IPS DF 6.9 (cell line): Measurements from ENCODE around the gene GEMIN7.

Experiments used
- DNase-seq: peaks from one replicate; pipeline ENCODE4 v3.0.0-alpha.2; 2013; ENCODE audit warnings: low read depth, low spot score
- H3K27ac ChIP-seq: one replicate; pipeline ENCODE4 v1.5.1; 2013; ENCODE audit warnings: low read length, control low read depth
- H3K27me3 ChIP-seq: 2 replicates; pipeline ENCODE4 v1.6.1; 2013; ENCODE audit warnings: mild to moderate bottlenecking, low read length; ENCODE audit not compliant: control insufficient read depth, insufficient read depth
- H3K36me3 ChIP-seq: 2 replicates; pipeline ENCODE4 v1.6.1; 2013; ENCODE audit warnings: low read length; ENCODE audit not compliant: control insufficient read depth, insufficient read depth
- H3K4me1 ChIP-seq: 2 replicates; pipeline ENCODE4 v1.6.1; 2013; ENCODE audit warnings: low read length; ENCODE audit not compliant: control insufficient read depth, insufficient read depth
- H3K4me3 ChIP-seq: 2 replicates; pipeline ENCODE4 v1.5.1; 2013; ENCODE audit warnings: mild to moderate bottlenecking, low read length
- H3K9me3 ChIP-seq: 2 replicates; pipeline ENCODE4 v1.6.1; 2013; ENCODE audit warnings: low read length, inconsistent platforms; ENCODE audit not compliant: control insufficient read depth, insufficient read depth
- WGBS: extraction: QIAGEN DNeasy Blood & Tissue Kit; methylation state at CpG from one replicate; pipeline ENCODE4 v1.1.7; 2013; ENCODE audit warnings: mixed read lengths, missing lambda C conversion rate; ENCODE audit not compliant: insufficient read length, insufficient coverage; 5-methylcytosine and 5-hydroxymethylcytosine counted together

The GEMIN7 gene

DNA sequence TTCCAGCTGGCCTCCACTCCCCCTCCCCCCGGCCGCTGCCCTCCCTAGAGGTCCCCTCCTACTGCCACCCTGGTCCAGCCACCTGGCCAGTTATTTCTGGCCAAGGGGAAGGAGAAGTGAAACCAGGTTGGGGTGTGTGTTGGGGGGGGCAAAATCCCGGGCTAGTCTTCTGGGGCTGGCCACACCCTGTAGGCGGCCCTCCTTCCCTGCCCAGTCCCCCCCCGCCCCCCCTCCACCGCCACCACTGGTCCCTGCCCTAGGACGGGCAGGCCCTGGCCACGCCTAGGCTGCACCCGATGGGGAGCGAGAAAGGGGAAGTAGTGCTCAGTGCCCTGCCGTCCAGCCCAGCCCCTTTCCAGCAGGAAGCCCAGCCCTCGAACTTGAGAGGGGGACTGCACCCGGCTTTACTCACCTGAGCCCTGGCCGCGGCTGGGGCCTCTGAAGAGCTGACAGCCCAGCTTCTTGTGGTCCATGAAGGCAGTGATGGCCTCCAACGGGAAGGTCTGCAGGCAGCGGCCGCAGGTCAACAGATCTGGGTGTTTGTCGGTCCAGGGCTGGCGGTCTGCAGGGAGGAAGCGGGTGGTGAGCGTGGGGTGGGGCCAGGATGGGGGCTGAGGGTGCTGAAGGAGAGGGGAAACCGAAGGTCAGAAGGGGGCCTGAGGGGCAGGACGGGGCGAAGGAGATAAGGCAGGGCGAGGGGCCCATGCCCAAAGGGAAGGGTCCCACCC, 3.6 kb upstream of the GEMIN7 start:
- no peak for DNase-seq
- Histone ChIP-seq H3K4me3 (peak overlapping the region; percentile 79), H3K9me3 (no peaks in the 10 kb centered on the region), H3K36me3 (peaks cover 18% of the 10 kb centered on the region), H3K27me3 (no peaks in the 10 kb centered on the region), H3K4me1 (peaks cover 2% of the 10 kb centered on the region; the same call in 1 of the 2 replicates), H3K27ac (no peak overlapping the region)
- no CpG with 5 or more reads among the region's 26 CpGs for WGBS

DNA sequence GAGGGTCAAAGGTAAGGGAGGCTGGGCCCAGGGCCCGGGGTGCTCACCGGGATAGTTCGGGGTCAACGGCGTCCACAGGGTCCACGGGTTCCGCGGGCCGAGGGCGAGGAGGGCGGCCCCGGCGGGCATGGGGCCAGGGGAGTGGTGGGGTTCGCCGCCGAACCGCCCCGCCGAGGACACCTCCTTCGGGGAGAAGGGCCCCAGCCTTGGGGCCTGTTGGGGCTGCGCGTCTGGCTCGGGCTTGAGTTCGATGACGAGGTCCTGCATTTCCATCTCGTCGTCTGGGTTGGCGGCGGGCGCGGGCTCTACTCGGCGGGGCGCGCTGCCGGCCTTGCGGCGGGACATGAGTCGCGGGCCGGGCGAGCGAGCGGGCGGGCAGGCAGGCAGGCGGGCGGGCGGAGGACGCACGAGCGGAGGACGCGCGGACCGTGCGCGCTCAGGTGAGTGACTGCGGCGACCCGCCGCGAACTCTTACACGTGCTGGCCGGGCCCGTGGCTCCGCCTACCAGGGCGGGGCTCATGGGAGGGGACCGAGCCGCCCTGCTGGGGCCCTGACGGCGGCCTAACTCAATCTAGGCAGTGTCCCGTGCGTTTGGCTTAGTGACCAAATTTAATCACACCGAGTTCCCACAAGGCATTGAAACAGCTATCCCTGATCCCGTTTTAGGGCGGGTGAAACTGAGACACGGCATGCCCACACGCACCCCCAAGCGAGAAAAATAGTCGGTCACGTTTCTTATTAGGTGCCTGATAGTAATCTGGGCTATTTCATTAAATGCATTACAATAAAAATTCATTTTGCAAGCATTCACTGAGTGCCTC, 2.8 kb upstream of the GEMIN7 start, which contains the start of gene ZNF296:
Gene ZNF296 (minus strand): TSS at position 450 of the 822 bp plus-strand sequence. CDS start 105 bp downstream, at position 345.
- no CpG with 5 or more reads among the region's 81 CpGs for WGBS
- Histone ChIP-seq H3K4me3 (peak within 1 kb of the TSS; percentile 79), H3K27me3 (no peaks in the 10 kb centered on the region), H3K36me3 (peaks cover 12% of the 10 kb centered on the region), H3K9me3 (no peaks in the 10 kb centered on the region), H3K27ac (no peak within 1 kb of the TSS), H3K4me1 (peaks cover 2% of the 10 kb centered on the region; the same call in 1 of the 2 replicates)
- peak; percentile 82 for DNase-seq

DNA sequence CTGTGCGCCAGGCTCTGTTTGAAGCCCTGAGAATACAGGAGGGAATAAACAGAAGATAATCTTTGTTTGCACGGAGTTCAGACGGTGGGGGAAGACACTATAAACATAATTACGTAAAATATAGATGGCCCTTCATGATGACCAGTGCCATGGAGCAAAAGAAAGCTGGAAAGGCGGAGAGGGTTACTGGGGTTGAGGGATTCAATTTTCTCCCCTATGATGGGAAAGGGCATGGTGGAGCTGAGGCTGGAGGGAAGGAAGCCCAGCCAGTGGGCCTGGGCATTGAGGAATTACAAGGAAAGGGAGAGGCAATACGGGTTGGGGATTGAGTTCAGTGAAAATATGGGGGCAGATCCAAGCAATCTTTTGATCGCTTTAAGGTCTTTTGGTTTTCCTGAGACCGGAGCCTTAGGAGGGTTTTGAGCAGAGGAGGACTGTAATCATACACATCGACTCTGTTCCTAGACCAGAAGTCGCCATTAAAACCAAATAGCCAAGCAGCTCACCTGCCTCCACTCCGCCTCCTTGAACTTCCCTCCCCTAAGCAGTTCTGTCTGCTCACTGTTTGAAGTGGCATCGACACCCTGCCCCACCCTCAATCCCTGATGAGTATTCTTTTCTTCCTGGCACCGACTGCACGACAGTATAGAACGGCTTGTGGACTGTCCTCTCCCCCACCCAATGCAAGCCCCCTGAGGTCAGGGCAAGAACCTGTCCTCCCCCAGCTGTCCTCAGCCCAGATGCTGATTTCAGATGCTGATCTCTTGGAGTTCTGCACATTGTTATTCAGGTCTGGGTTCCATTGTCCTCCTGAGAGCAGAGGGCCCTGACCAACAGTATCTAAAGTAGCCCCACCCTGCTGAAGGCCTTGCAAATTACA, 2.0 kb upstream of the GEMIN7 start:
- Histone ChIP-seq H3K9me3 (no peaks in the 10 kb centered on the region), H3K36me3 (peaks cover 8% of the 10 kb centered on the region), H3K4me1 (peaks cover 2% of the 10 kb centered on the region; the same call in 1 of the 2 replicates), H3K27me3 (no peaks in the 10 kb centered on the region), H3K4me3 (no peak overlapping the region), H3K27ac (no peak overlapping the region)
- DNase-seq, result no peak
- WGBS, result no CpG with 5 or more reads among the region's 15 CpGs

DNA sequence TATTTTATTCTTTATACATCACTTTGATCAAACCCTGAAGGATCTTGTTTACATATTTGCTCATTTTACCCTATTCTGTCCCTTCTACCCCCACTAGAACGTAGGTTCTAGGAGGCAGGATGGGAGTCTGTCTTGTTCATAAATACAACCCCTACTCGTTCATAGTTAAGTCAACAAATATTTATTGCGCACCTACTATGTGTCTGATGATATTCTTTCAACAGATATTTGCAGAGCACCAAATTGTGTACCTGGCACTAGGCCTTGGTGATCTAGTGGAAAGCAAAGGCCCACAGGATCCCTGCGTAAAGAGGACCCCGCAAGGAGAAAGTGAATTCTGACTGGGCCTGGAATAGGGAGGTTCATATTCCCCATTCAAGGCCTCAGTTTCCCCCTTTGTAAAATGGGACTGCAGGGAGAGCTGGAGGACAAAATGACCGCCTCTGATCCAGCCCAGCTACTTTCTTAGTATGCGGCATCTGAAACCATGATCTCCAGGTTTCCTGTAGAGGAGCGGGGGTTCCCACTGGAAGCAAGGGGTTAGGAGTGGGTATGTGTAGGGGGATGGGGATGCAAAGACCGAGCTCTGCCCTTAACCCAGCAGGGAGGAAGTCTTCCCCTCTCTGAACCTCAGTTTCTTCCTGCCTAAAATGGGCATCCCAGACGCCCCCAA, 534 bp upstream of the GEMIN7 start:
- Histone ChIP-seq H3K36me3 (peaks cover 8% of the 10 kb centered on the region; the same call in 1 of the 2 replicates), H3K27me3 (no peaks in the 10 kb centered on the region), H3K27ac (no peak overlapping the region), H3K4me3 (peak overlapping the region; percentile 87; the same call in 1 of the 2 replicates), H3K4me1 (peaks cover 2% of the 10 kb centered on the region; the same call in 1 of the 2 replicates), H3K9me3 (no peaks in the 10 kb centered on the region)
- WGBS, result no CpG with 5 or more reads among the region's 10 CpGs
- no peak for DNase-seq

DNA sequence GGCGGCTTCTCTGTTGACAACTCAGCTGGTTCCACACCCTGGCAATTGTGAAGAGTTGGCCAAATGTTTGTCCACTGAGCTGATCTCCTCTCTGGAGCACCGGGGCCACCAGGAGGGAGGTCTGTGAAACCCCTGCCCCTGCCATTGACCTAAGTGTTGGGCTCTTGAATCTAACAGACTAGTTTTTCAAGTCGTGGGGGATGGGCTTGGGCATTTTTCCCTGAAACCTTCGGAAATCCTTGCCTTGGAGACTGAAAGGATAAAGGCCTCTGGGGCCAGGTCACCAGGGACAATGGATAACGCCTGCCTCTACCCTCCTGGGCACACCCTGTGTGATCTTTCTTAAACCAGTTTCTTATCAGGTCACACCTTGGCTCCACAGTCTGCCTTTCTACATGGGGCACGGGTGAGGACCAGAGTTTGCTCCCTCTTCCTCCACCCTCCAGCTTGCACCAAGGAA, 881 bp downstream of the GEMIN7 start:
- H3K9me3 ChIP-seq, result no peaks in the 10 kb centered on the region
- H3K27ac ChIP-seq, result peak overlapping the region; percentile 25
- no CpG with 5 or more reads among the region's 6 CpGs for WGBS
- no peak for DNase-seq
- H3K27me3 ChIP-seq, result no peaks in the 10 kb centered on the region
- no peaks in the 10 kb centered on the region; the same call in 1 of the 2 replicates for H3K4me1 ChIP-seq
- H3K4me3 ChIP-seq, result peak overlapping the region; percentile 87; the same call in 1 of the 2 replicates
- peaks cover 8% of the 10 kb centered on the region; the same call in 1 of the 2 replicates for H3K36me3 ChIP-seq

DNA sequence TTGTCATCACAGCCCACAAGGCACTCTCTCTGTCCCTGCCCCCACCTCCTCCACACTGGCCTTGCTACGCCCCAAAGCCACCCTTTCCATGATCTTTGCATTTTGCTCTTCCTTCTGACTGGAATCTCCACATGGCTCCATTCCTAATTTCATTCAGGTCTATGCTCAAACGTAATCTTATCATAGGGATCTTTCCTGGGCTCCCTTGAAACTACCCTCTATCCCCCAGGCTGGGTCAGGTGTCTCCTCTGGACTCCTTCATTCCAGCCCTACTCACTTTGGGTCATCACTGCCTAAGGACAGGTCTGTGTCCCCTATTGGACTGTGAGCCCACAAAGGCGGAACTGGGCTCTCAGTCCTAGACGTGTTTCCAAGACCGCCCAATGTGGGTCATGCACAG, 3.1 kb downstream of the GEMIN7 start:
- Histone ChIP-seq H3K4me3 (no peak overlapping the region), H3K27me3 (no peaks in the 10 kb centered on the region), H3K9me3 (no peaks in the 10 kb centered on the region), H3K27ac (no peak overlapping the region), H3K4me1 (no peaks in the 10 kb centered on the region; the same call in 1 of the 2 replicates), H3K36me3 (peaks cover 8% of the 10 kb centered on the region; the same call in 1 of the 2 replicates)
- no peak for DNase-seq
- WGBS, result no CpG with 5 or more reads among the region's 5 CpGs

DNA sequence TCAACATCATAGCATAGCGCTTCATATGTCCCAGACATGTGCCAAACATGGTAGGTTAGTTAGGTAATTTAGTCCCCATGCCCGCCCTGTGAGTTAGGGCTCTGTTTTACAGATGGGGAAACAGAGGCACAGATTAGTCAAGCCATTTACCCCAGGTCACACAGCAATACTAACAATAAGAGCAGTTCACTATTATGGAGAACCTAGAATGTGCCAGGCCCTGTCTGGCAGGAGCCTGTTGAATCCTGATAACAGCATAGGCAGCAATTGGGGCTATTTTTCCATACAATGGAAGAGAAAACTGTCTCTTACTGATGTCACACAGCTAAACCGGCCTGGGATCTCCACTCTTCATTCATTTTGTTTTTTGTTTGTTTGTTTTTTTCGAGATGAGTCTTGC, 7.4 kb downstream of the GEMIN7 start:
- no CpG with 5 or more reads among the region's 4 CpGs for WGBS
- H3K36me3 ChIP-seq, result peaks cover 11% of the 10 kb centered on the region; the same call in 1 of the 2 replicates
- no peak overlapping the region for H3K4me3 ChIP-seq
- H3K4me1 ChIP-seq, result no peaks in the 10 kb centered on the region
- no peak overlapping the region for H3K27ac ChIP-seq
- H3K9me3 ChIP-seq, result no peaks in the 10 kb centered on the region
- DNase-seq, result no peak
- no peaks in the 10 kb centered on the region for H3K27me3 ChIP-seq

DNA sequence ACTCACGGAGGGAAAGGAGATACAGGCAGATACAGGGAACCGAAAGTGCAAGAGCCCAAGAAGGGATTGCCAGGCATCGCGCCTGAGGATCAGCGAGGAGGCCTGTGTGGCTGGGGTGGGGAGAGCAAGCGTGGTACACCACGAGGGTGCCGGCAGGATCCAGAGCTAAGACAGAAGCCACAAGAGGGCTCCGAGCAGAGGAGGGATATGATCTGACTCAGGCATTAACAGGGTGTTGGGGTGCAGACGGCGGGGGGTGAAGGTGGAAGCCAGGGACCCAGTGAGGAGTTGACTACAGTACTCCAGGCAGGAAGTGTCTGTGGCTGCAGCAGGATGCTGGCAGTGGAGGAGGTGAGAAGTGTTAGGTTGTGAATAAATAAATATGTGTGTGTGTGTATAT, 8.5 kb downstream of the GEMIN7 start:
- no CpG with 5 or more reads among the region's 11 CpGs for WGBS
- Histone ChIP-seq H3K27ac (no peak overlapping the region), H3K4me3 (no peak overlapping the region), H3K9me3 (no peaks in the 10 kb centered on the region), H3K4me1 (no peaks in the 10 kb centered on the region), H3K36me3 (peaks cover 3% of the 10 kb centered on the region; the same call in 1 of the 2 replicates), H3K27me3 (no peaks in the 10 kb centered on the region)
- no peak for DNase-seq

DNA sequence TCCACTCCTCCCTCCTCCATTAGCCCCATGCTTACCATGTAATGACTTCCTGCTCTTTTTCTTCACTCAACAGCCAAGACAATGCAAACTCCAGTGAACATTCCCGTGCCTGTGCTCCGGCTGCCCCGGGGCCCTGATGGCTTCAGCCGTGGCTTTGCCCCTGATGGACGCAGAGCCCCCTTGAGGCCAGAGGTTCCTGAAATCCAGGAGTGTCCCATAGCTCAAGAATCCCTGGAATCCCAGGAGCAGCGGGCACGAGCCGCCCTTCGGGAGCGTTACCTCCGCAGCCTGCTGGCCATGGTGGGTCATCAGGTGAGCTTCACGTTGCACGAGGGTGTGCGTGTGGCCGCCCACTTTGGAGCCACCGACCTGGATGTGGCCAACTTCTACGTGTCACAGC, 11.0 kb downstream of the GEMIN7 start:
- Histone ChIP-seq H3K27me3 (no peaks in the 10 kb centered on the region), H3K9me3 (no peaks in the 10 kb centered on the region), H3K4me1 (no peaks in the 10 kb centered on the region), H3K4me3 (no peak overlapping the region), H3K27ac (no peak overlapping the region), H3K36me3 (peaks cover 3% of the 10 kb centered on the region; the same call in 1 of the 2 replicates)
- DNase-seq, result no peak
- WGBS, result no CpG with 5 or more reads among the region's 17 CpGs
